Stomach (tissue), 9 donors: ENCODE measurements around the gene KCNT1. TPM values are rescaled to one million over a fixed set of nuclear protein-coding genes. Genes with fewer than 3 reads are reported as not detected.

Experiments
- DNase-seq, 2 donors: peaks; one replicate each; pipeline versions ENCODE4 v3.0.0 to v3.0.0-alpha.2; 2013 to 2019
- H3K27ac ChIP-seq, 5 donors: fragments of 200-600 bp in 4 of 5; sonication (generic) in 4 of 5; one replicate each; pipeline ENCODE4 v1.5.1; 2013 to 2019; ENCODE audit warnings: mild to moderate bottlenecking in 1 of 5, moderate library complexity in 1 of 5
- H3K27me3 ChIP-seq, 3 donors: fragments of 200-600 bp; sonication (generic); one replicate each; pipeline ENCODE4 v1.5.1; 2017 to 2019; ENCODE audit warnings: mixed run types in 1 of 3
- H3K36me3 ChIP-seq, 4 donors: fragments of 200-600 bp; sonication (generic); 1 replicate in 3 of 4; 2 replicates in 1 of 4; pipeline ENCODE4 v1.5.1; 2016 to 2019
- H3K4me1 ChIP-seq, 4 donors: fragments of 200-600 bp; sonication (generic); one replicate each; pipeline ENCODE4 v1.5.1; 2016 to 2019
- H3K4me3 ChIP-seq, 4 donors: fragments of 200-600 bp; sonication (generic) in 3 of 4; one replicate each; pipeline ENCODE4 v1.5.1; 2016 to 2019; ENCODE audit warnings: mild to moderate bottlenecking in 1 of 4
- H3K9me3 ChIP-seq, 4 donors: fragments of 200-600 bp; sonication (generic); one replicate each; pipeline ENCODE4 v1.5.1; 2016 to 2019
- EP300 ChIP-seq: sonication (generic); formaldehyde crosslinking; IDR thresholded peaks from one replicate; pipeline ENCODE4 v1.6.1; 2017; ENCODE audit warnings: antibody characterized with exemption
- POLR2A ChIP-seq, 4 donors: fragments of 450-650 bp; IDR thresholded peaks; one replicate each; pipeline ENCODE4 v1.6.1; 2016; ENCODE audit warnings: antibody characterized with exemption in 4 of 4, control low read depth in 2 of 4, mild to moderate bottlenecking in 1 of 4, moderate library complexity in 1 of 4
- POLR2AphosphoS5 ChIP-seq, 3 donors: sonication (generic); formaldehyde crosslinking; IDR thresholded peaks; one replicate each; pipeline ENCODE4 v1.6.1; 2016; ENCODE audit warnings: antibody characterized with exemption in 3 of 3
- WGBS, 5 donors: extraction: QIAGEN DNeasy Blood & Tissue Kit in 3 of 5; methylation state at CpG; one replicate each; pipeline versions ENCODE4 v1.1.5 to v1.1.7; 2013 to 2018; 5-methylcytosine and 5-hydroxymethylcytosine counted together
- intact Hi-C: fragments of 100-400 bp; cut with DNase I; formaldehyde crosslinking; loops from one replicate; pipeline ENCODE4 v1.15.1; 2023; ENCODE audit warnings: low total_unique reads
- polyA plus RNA-seq, 3 donors: library from polyadenylated mRNA; stranded (reverse); fragments of 200-250 nt; gene quantifications; one replicate each; pipeline ENCODE4 v1.2.3, GENCODE V29; 2013
- total RNA-seq, 5 donors: library from RNA; depleted of rRNA; stranded (reverse); fragments of >200 nt; gene quantifications; one replicate each; pipeline versions ENCODE4 v1.1.0 to v1.2.3, GENCODE V29; 2014 to 2016
- TF ChIP-seq, protein P1 (sequence below), 7 experiments: fragments of 450-650 bp in 4 of 7; fragments of 200-600 bp in 3 of 7; sonication (generic) in 3 of 7; IDR thresholded peaks; one replicate each; pipeline ENCODE4 v1.5.1; 2016 to 2019; ENCODE audit warnings: antibody characterized with exemption in 7 of 7, control low read depth in 2 of 7, mild to moderate bottlenecking in 1 of 7
- donor health status: healthy with polysubstance abuse.
- donor health status: Bipolar disorder and iron deficiency.
- donor health status: healthy.

The KCNT1 gene
- total and polyA plus RNA-seq, 8 donors, result 0.10 to 12.9 (median 0.37) TPM; not detected in 4

DNA sequence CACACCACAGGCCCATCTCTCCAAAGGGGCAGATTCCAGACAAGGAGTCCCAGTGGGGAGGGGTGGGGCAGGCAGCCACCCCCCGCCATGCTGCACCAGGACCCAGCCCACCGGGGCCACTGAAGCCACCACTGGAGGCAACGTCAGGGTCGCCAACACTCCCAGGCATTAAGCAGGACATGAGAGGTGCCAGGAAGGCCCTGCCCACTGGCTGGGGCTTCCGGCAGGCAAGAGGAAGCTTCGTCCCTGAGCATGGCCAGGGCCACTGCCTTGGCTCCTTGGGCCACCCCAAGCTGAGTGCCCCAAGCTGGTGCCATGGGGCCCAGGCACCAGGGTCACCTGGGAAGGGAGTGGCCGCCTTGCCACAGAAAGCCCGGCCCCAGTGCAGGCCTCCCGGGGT lies 17.5 kb downstream of the KCNT1 start:
- 59 to 77% (median 73%) methylated on average over 6 to 9 of the region's 9 CpGs for WGBS, 5 donors
- Histone ChIP-seq H3K27ac (no peak overlapping the region), H3K36me3 (no peaks in the 10 kb centered on the region), H3K4me3 (no peak overlapping the region), H3K27me3 (peaks cover 15 to 100% (median 38%) of the 10 kb centered on the region in 3 donors), H3K9me3 (no peaks in the 10 kb centered on the region), H3K4me1 (peaks cover 0 to 6% (median 0%) of the 10 kb centered on the region in 4 donors)
- TF ChIP-seq POLR2AphosphoS5 (IDR thresholded peaks at IDR 0.05) (no peak), POLR2A (IDR thresholded peaks at IDR 0.05) (no peak), EP300 (no peak)
- TF ChIP-seq, protein P1, sequence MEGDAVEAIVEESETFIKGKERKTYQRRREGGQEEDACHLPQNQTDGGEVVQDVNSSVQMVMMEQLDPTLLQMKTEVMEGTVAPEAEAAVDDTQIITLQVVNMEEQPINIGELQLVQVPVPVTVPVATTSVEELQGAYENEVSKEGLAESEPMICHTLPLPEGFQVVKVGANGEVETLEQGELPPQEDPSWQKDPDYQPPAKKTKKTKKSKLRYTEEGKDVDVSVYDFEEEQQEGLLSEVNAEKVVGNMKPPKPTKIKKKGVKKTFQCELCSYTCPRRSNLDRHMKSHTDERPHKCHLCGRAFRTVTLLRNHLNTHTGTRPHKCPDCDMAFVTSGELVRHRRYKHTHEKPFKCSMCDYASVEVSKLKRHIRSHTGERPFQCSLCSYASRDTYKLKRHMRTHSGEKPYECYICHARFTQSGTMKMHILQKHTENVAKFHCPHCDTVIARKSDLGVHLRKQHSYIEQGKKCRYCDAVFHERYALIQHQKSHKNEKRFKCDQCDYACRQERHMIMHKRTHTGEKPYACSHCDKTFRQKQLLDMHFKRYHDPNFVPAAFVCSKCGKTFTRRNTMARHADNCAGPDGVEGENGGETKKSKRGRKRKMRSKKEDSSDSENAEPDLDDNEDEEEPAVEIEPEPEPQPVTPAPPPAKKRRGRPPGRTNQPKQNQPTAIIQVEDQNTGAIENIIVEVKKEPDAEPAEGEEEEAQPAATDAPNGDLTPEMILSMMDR (IDR thresholded peaks at IDR 0.05), result no peak
- intact Hi-C loops, result no loop called here
- DNase-seq, result no peak

DNA sequence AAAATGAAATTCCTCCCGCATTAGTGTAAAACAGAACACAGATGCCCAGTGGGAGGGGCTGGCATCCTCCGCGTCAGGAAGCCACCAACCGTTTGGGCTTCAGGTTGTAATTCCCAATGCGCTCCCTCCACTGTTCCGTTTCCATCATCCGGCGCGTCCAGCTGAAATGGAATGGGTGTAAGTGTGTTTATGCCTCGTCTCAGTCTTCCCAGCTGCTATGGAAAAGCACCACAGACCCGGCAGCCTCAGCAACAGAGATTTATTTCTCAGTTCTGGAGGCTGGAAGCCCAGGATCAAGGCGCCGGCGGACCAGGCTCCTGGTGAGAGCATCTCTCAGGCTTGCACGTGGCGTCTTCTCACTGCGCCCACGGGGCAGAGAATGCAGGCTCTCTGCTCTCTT lies 20.4 kb downstream of the KCNT1 start:
- WGBS, 5 donors, result 72 to 85% (median 76%) methylated on average over 17 to 18 of the region's 18 CpGs
- no peak for DNase-seq

DNA sequence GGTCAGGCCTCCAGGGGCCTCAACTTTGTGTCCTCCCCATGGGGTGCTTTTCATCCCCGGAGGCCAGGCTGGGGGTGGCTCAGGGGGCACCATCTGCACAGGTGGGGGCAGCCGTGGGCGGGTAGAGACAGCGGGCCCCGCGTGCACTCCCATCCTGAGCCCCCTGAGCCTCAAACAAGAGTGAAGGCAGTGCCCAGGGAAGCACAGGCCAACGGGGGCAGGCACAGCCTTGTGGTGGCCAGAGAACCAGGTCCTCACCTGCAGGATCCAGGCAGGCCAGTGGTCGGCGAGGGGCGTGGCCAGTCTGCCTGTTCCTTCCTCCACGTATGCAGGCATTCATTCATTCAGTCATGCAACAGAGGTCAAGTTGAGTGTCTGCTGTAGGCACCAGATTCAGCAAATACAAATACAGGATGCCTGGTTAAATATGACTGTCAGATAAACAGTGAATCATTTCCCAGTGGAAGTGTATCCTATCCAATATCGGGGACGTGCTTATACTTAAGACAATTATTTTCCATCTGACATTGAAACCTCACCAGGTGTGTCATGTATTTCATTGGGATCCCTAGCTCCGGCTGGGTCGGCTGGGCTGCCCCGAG lies 22.3 kb downstream of the KCNT1 start:
- no peaks in the 10 kb centered on the region for H3K9me3 ChIP-seq
- H3K27ac ChIP-seq, result no peak overlapping the region
- TF ChIP-seq, protein P1 (IDR thresholded peaks at IDR 0.05), result no peak
- no peak for TF ChIP-seq EP300
- TF ChIP-seq POLR2A (IDR thresholded peaks at IDR 0.05), result no peak
- no peak for TF ChIP-seq POLR2AphosphoS5 (IDR thresholded peaks at IDR 0.05)
- H3K4me1 ChIP-seq, result no peaks in the 10 kb centered on the region
- DNase-seq, result no peak
- 63 to 69% (median 67%) methylated on average over 16 of the region's 16 CpGs for WGBS, 5 donors
- no peak overlapping the region for H3K4me3 ChIP-seq
- peaks cover 0 to 97% (median 13%) of the 10 kb centered on the region in 3 donors for H3K27me3 ChIP-seq
- intact Hi-C loops, result no loop called here
- no peaks in the 10 kb centered on the region for H3K36me3 ChIP-seq

More for the DNA sequence above, 20.4 kb downstream of the KCNT1 start:
- TF ChIP-seq EP300 (no peak), POLR2A (IDR thresholded peaks at IDR 0.05) (no peak), POLR2AphosphoS5 (IDR thresholded peaks at IDR 0.05) (no peak)
- TF ChIP-seq, protein P1 (IDR thresholded peaks at IDR 0.05), result no peak
- no peak overlapping the region for H3K4me3 ChIP-seq
- intact Hi-C loops, result no loop called here
- H3K36me3 ChIP-seq, result no peaks in the 10 kb centered on the region
- no peaks in the 10 kb centered on the region for H3K4me1 ChIP-seq
- H3K27me3 ChIP-seq, result peaks cover 0 to 97% (median 19%) of the 10 kb centered on the region in 3 donors
- no peak overlapping the region for H3K27ac ChIP-seq
- no peaks in the 10 kb centered on the region for H3K9me3 ChIP-seq

- intact Hi-C loops, result no loop called here
- no peak for TF ChIP-seq POLR2A (IDR thresholded peaks at IDR 0.05)
- TF ChIP-seq, protein P1 (IDR thresholded peaks at IDR 0.05), result no peak
- TF ChIP-seq EP300, result no peak
- no peak for TF ChIP-seq POLR2AphosphoS5 (IDR thresholded peaks at IDR 0.05)
- Histone ChIP-seq H3K9me3 (peaks cover 0 to 5% (median 4%) of the 10 kb centered on the region in 4 donors), H3K27me3 (peaks cover 0 to 81% (median 13%) of the 10 kb centered on the region in 3 donors), H3K4me1 (no peaks in the 10 kb centered on the region), H3K4me3 (no peak overlapping the region), H3K36me3 (no peaks in the 10 kb centered on the region), H3K27ac (no peak overlapping the region)
- no peak for DNase-seq
- WGBS, 5 donors, result 60 to 79% (median 71%) methylated on average over 9 to 16 of the region's 16 CpGs
Observed at GRCh38 chr9:135726138-135726853, 24.3 kb downstream of the KCNT1 start.
